Astrocyte of the hippocampus (primary cell): ENCODE results near the gene TMEM207.
"Not testable (repeated sequence)": the region's sequence is repeated elsewhere in the genome, so short reads cannot be mapped to it uniquely, and the experiment has no call there.

Source experiments
- DNase-seq: peaks from one replicate; pipeline ENCODE4 v3.0.0; 2011; ENCODE audit warnings: low read depth, low spot score

Gene TMEM207

GRCh38 chr3:190449801-190450200, at the start of gene TMEM207:
Gene TMEM207, minus strand, starts transcription at chr3:190449901. Its CDS starts 92 bp downstream, at chr3:190449809.
- no peak for DNase-seq

- DNase-seq = no peak
These were observed 49.4 kb upstream of the TMEM207 start for GRCh38 chr3:190499122-190499521.

GRCh38 chr3:190498293-190498692, 48.6 kb upstream of the TMEM207 start:
- no peak for DNase-seq

- DNase-seq = peak; percentile 49
These were observed 48.1 kb upstream of the TMEM207 start for GRCh38 chr3:190497811-190498210.

GRCh38 chr3:190496859-190497258, 47.2 kb upstream of the TMEM207 start:
- no peak for DNase-seq

- no peak for DNase-seq
These were observed 46.1 kb upstream of the TMEM207 start for GRCh38 chr3:190495796-190496195.

- no peak for DNase-seq
These were observed 45.7 kb upstream of the TMEM207 start for GRCh38 chr3:190495354-190495753.

GRCh38 chr3:190494907-190495306, 45.2 kb upstream of the TMEM207 start:
- DNase-seq = no peak

- DNase-seq = no peak
These were observed 43.3 kb upstream of the TMEM207 start for GRCh38 chr3:190492966-190493365.

GRCh38 chr3:190492129-190492528, 42.4 kb upstream of the TMEM207 start:
- no peak for DNase-seq

- peak; percentile 10 for DNase-seq
These were observed 41.9 kb upstream of the TMEM207 start for GRCh38 chr3:190491533-190492054.

- DNase-seq = no peak
These were observed 37.4 kb upstream of the TMEM207 start for GRCh38 chr3:190486908-190487607.

- no peak for DNase-seq
These were observed 36.8 kb upstream of the TMEM207 start for GRCh38 chr3:190486533-190486864.

GRCh38 chr3:190485830-190486532, 36.3 kb upstream of the TMEM207 start:
- peak; percentile 81 for DNase-seq

- peak; percentile 7 for DNase-seq
These were observed 32.1 kb upstream of the TMEM207 start for GRCh38 chr3:190481779-190482178.

- not testable (repeated sequence) for DNase-seq
These were observed 23.6 kb upstream of the TMEM207 start for GRCh38 chr3:190473261-190473660.

- DNase-seq = no peak
These were observed 18.2 kb upstream of the TMEM207 start for GRCh38 chr3:190467922-190468321.

GRCh38 chr3:190458040-190458439, 8.3 kb upstream of the TMEM207 start:
- peak; percentile 33 for DNase-seq

- DNase-seq = no peak
These were observed 7.1 kb upstream of the TMEM207 start for GRCh38 chr3:190456770-190457169.

- no peak for DNase-seq
These were observed 6.1 kb upstream of the TMEM207 start for GRCh38 chr3:190455828-190456227.

GRCh38 chr3:190448256-190448655, 1.4 kb downstream of the TMEM207 start:
- no peak for DNase-seq

GRCh38 chr3:190446573-190447279, 3.0 kb downstream of the TMEM207 start:
- DNase-seq = no peak
